Pons (tissue), 1 donor: ENCODE measurements around the gene NKX3-2.
"Not testable (repeated sequence)": the region's sequence is repeated elsewhere in the genome, so short reads cannot be mapped to it uniquely, and the experiment has no call there.

Experiments
- DNase-seq: peaks from one replicate; pipeline ENCODE4 v3.0.0-alpha.2; 2016; ENCODE audit warnings: low spot score

NKX3-2 gene

DNA sequence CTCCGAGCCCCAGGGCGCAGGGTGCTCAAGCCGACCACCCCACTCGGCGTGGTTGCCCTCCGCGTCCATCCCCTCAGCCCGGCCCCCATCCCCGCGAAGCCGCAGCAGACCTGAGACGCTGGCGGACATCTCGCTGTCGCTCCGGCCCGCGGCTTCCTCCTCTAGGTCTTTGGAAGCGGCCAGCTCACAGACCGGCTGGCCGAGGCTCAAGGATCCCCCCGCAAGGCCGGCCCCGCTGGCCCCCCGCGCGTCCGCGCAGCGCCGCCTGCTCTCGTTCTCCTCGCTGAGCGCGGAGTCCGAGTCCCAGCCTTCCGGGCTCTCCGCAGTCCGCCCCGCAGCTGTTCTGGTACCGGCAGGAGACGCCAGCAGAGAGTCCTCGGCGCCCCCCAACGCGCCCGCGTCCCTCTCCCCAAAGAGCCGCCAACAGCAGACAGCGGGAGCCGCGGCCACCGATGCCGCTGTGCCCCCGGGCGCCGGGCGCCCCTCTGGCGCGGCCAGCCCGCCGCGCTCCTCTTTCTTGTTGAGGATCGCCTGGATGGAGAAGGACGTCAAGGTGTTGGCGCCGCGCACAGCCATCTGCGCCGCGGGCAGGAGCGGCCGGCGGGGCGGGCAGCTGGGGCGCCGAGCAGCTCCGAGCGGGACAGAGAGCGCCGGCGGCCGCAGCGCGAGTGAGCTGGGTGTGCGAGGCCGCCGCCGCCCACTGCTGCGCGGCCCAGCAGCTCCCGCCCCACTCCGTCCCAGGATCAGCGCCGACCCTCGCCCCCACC lies at the start of gene NKX3-2:
Gene NKX3-2 (minus strand): TSS at position 670 of the 767 bp plus-strand sequence. CDS start 94 bp downstream, at position 576.
- no peak for DNase-seq

DNA sequence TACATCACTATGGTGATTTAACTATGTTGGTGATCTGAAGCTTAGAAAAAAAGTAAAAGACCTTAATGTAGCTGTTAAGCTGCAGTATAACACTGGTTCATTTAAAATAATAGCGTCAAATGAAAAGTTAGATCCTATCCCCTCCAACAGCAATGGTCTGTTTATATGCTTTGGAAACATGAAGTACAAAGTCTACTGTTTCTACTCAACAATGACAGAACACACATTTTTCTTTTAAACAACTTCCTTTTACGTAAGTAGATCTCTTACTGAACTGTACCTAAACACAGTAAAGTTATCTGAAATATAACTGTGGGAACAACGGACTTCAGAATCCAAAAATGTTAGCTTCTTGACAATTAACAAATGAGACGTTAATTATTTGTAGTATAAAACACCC lies 47.9 kb upstream of the NKX3-2 start:
- no peak for DNase-seq

DNA sequence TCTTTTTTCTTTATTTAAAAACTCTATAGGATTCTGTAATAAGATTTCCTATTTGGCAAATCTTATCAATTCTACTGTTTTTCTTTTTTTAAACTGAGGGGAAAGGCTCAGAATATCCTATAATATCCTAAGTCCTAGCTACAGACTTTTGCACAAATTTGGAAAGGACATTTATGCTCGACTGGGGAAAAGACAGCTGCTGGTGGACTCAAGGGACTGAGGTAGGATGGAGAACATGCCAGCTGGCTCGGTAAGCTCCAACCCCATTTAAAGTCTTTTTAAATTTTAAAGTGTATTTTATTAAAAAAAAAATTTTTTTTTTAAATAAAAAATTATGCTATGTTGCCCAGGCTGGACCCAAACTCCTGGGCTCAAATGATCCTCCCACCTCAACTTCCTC lies 46.5 kb upstream of the NKX3-2 start:
- DNase-seq = no peak

DNA sequence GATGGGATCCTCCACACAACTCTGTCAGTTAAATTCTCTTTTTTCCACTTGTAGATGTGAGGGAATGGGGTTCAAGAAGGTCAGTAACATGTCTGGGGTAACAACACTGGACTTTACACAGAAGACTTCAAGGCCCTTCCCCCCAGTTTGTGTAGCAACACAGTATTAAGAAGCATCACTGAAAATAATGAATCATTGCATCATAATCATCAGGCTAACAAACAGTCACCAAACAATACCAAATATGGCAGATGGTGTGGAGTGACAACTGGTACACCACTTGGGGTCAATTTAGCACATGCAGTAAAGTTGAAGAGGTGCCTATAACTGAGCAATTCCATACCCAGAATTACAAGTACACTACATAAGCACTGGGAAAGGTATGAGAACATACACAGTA lies 44.6 kb upstream of the NKX3-2 start:
- no peak for DNase-seq

DNA sequence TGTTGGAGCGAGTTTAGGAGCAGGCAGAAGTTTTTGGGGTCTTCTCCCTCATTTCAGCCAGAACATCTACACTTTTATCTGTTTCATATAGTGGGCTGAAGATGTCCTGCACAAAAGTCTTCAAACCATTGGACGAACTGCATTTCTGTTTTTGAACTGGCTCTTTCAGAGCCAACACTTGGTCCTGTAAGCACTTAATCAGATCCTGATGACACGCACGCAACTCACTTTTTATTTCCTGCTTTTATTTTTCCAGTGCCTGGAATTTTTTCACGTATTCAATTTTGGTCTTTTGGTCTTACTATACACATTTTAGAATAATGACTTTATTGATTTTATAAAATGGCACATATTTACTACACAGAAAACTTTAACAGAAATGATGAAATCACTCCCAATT lies 40.2 kb upstream of the NKX3-2 start:
- DNase-seq = no peak

DNA sequence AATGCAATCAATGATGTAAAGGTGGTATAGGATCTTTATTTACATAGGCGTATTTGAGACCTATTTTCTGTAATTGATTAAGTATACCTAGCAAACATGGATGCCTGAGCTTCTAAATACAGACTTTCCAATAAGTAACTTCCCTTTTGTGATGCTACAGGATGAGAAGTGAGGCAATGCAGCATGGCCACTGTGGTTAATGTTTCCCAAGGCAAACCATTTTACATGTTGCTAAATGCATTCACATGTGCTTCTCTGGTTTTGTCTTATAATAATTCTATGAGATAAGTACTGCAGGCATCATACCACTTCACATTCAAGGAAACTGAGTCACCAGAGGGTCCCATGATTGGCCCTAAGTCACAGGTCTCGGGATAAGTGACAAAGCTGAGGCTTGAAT lies 35.7 kb upstream of the NKX3-2 start:
- DNase-seq = no peak

DNA sequence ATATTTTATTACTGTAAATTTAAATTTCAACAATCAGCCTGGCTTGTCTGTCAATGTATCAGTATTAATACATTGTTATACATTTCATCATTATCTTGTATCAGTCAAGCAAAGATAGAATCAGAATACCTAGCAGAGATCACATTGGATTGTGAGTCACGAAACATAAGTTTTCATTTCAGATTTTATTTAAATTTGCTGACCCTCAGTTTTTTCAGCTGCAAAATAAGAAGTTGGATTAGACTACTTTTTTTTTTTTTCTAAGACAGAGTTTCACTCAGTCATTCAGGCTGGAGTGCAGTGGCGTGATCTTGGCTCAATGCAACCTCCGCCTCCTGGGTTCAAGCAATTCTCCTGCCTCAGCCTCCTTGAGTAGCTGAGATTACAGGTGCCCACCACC lies 33.4 kb upstream of the NKX3-2 start:
- DNase-seq = no peak

DNA sequence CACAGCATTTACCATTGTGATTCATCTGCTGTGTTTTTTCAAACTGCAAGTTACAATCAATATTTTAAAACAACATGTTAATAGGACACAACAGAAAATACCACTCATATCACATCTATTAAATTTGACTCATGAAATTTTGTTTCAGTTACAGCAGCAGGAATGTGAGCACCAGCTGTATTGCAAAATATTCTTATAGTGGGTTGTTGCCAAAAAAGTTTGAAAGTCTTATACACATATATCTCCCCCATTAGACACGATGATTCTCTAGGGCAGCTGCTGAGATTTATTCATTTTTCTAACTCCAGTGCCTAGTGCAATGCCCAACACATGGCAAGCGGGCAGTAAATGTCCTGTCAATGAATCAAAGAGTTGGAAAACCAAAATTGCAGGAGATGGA lies 26.6 kb upstream of the NKX3-2 start:
- DNase-seq = no peak

DNA sequence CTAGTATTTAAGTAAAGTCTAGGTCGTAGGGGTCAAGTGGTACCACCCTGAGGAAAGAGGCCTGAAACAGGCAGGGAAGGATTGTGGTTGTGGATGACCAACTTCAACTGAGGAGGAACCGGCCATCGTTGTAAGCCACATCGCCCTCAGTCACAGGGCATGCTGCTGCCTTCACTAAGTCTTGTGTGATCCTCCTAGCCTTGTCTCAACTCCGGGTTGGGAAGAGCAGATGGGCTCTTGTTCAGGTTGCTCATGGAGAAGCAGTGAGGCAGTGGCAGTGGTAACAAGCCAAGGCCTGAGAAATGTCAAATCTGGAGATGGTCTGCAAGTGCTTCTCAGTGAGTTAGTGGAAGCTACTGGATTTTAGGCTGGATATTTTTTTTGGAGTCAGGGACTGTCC lies 22.8 kb upstream of the NKX3-2 start:
- no peak for DNase-seq

DNA sequence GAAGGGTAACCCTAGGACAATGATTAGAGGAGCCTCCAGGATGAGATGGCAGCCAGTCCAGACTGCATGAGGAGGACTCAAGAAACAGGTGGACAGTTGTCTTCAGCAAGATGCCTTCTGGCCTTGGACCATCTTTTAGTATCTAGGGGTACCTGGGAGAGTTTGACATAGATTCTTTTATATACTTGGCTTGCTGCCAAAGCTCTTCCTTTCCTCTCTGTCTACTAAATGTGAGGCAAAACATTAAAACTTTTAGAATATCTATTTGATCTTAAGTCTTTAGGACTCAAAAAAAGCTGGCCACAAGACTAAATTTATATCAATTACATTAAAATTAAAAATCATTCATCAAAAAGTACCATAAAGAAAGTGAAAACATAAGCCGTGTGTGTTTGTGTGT lies 18.6 kb upstream of the NKX3-2 start:
- DNase-seq = no peak

DNA sequence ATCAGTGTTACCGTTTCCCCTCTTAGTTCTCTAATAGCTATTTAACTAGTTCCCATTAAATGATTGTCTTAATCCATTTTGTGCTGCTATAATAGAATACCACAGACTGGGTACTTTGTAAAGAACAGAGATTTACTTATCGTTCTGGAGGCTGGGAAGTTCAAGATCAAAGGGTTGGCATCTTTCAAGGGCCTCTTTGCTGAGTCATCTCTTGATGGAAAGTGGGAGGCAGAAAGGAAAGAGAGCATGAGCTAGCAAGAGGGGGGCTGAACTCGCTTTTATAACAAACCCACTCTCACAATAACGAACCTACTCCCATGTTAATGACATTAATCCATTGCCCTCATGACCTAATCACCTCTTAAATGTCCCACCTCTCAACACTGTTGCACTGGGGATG lies 17.4 kb upstream of the NKX3-2 start:
- no peak for DNase-seq

DNA sequence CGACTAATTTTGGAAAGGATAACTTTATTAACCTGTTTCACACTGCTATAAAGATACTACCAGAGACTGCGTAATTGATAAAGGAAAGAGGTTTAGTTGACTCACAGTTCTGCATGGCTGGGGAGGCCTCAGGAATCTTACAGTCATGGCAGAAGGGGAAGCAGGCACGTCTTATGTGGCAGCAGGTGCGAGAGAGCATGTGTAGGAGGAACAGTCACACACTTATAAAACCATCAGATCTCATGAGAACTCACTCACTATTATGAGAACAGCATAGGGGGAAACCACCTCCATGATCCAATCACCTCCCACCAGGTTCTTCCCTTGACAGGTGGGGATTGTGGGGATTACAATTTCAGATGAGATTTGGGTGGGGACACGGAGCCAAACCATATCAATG lies 15.8 kb upstream of the NKX3-2 start:
- not testable (repeated sequence) for DNase-seq

DNA sequence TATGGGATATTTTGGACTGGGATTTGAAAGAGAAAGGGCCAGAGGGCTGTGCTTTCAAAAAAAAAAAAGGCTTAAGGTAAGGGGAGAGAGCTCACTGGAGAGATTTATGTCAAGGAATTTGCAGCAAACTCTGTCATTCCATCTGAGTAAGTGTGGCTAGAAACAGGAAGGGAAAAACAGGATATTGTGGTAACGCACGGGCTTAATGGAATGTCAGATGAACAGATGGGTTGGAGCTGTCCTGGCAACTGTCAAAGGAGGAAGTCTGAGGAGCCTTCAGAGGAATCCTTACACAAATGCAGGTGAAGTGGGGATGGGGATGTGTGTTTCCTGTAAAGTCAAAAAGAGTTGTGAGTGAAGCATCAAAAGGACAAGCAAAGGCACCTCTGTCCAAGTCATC lies 15.1 kb upstream of the NKX3-2 start:
- DNase-seq = no peak

DNA sequence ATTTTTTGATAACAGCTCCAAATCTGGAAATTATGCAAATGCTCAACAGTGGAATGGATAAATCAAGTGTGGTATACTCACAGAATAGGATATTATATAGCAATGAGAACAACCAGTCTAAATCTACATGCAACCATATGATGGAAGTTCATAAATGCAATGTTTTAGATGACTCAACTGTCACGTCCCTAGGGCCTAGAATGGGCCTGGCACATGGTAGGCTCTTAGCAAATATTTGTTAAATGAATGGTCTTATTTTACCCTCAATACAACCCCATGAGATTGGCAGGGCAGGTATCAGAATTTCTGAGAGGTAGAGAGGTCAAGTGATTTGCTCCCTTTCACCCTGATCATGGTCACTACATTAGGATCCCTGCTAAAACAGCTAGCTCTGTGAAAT lies 14.6 kb upstream of the NKX3-2 start:
- no peak for DNase-seq

DNA sequence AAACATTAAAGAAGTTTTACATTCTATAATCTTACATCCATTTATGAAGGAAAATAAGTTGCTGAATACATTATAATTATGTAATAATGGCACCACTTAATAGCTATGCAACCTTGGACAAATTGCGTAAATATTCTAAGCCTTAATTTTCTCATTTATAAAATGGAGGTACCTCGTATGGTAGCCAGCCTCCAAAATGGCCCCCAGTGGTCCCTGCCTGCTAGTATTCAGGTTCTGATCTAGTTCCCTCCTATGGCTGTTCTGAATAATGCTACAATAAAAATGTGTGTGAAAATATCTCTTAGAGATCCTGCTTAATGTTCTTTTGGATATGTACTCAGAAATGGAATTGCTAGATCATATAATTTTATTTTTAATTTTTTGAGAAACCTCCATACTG lies 11.0 kb upstream of the NKX3-2 start:
- no peak for DNase-seq

DNA sequence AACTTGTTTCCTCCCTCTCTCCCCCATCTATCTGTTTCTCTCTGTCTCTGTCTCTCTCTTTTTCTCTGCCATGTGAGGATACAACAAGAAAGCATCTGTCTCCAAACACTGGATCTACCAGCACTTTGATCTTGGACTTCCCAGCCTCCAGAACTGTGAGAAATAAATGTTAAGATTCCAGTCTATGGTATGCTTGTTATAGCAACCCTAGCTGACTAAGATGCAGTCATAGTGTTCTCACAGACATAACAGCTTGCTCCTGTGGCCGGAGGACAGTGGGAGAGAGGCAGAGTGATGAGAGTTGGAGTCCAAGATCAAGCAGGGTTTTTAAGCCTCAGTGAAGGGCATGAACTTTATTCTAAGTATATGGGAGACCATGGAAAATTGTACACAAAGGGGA lies 8.8 kb upstream of the NKX3-2 start:
- no peak for DNase-seq

DNA sequence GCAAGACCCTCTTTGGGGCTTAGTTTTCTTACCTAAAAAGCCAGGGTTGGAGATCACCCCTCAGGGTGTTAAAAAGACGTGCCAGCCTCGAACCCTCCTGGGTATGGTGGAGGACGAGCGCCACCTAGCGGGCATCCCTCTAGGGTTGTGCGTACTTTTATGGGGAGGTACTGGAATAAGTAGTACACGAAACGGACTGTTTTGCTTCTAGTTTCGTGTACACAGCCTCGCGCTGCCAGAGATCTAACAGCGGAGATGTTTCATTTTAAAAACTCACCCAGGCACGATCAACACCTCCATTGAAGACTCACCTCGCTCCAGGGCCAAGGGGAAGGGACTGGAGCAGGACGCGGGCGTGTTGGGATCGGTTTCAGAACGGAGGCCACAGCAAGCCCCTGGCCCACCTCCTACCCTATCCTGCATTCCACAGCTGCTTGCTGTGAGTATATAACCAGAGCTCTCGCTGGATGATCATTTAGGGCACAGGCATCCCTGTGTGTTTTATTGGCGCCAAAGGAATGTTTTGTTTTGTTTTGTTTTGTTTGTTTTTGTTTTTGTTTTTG lies 4.8 kb upstream of the NKX3-2 start:
- DNase-seq = peak; percentile 63

DNA sequence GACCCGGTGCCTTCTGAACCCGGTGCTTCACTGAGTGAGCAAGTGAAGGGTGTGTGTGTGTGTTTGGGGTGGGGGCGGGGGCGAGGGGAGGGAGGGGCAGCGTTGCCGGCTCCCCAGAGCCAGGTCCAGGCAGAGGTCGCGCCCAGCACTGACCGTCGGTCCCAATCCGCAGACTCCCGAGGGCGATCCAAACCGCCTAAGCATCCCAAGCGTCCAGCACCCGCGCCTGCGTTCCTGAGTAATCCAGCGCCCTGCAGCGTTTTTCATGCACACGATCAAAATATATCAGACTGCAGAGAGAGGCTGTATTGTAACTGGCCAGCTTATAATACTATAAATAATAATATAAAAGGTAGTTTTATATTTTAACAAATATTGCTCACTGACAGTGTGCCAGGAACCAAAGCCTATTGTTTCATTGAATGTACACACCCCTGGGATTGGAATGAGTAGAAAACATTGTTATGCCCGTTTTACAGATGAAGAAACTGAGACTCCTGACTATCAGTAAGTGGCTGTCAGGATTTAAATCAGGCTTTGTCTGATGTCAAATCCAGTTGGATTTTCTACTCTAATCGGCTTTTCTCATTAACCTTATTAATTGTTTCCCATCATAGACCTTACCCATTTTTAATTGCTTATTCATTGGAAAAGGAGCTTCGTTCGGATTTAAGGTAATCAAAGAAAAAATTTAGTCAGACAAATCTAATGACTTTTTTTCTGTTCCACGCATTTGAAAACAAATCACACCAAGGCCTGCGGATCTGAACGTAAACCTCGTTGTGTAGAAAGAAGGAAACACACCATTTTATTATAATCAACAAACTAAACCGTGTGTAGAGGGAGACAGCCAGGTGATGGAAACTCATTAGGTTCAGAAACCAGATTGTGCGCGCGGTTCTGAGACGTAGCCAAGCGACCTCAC lies 4.0 kb upstream of the NKX3-2 start:
- DNase-seq = no peak

DNA sequence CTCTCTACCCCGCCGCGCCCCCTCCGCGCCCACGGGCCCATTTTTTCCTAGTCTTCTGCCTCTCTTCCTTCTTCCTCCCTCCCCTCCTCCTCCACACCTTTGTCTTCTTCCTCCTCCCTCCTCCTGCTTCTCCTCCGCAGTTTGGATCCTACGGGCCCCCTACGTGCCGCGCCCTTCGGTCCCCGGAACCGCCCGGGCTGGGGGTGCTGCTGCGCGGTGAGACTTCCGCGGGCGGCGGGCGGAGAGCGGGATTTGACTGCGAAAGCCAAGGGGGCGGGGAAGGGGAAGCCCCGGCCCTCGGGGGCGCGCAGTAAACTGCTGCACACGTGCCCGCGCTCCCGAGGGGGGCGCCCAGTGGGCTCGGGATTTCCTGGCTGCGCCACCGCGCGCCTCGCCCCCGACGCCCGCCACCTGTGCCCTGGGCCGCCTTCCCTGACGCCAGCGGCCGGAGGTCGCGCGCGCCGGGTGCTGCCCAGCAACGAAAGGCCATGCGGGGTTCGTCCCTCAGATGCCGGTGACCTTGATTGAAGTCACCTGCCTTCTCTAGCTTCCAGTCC lies 3.3 kb upstream of the NKX3-2 start:
- no peak for DNase-seq

DNA sequence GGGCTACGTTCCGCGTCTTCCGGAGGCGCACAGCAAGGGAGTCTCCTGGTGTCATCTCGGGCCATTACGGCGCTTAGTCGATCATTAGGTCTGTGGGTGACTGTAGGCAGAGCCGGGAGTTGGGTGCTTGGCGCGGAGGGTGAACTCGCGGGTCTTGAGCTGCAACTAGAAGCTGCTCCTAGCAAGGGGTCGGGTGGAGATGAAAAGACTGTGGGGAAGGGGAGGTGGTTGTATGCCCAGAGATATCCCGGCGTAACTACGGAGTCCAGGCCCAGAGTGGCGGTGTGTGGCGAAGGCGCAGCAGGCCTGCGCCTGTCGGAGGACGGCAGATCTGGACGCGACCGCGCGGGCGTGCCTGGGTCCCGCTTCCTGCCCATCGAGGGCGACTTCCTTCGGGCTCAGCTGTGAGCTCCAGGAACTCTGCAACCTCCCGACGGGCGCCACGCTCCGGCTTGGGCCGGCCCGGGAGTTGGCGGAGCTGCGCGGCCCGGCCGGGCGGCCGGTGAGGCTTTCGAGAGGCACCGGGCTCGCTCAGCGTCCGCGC lies 2.7 kb upstream of the NKX3-2 start:
- DNase-seq = no peak

DNA sequence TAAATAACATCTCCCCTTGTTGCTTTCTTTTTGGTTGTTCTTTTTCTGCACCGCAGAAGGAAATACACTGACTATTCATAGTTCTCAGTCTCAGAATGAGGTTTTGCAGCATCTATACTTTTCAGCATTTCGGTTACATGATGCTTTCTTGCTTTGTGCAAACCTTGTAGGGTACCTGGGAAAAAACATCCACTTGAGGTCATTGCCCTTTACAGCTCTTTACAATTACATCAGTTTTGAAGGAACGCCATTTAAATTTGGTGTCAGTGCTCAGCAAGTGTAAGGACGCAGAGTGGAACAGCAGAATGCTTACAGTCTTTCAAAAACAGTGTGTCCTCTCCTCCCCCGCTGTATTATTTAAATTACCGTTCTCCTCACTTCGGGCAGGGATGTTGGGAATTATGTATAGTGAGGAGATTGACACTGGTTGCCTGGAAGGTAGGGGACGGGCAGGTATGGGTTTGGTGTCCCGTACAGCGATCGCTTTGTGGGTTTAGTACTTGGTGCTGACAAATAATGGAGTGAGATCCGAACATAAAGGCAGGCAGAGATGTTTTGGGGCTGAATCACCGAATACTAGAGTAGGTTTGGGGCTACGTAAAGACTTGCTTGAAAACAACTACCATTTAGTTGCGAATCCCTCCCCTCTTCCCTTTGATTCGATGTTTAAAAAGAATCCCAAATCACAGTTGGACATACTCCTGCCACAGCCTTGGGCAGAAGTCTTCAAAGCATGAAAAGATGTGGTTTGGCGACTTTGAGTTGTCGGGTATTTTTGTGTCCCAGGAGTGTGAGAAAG lies 2.0 kb upstream of the NKX3-2 start:
- no peak for DNase-seq

DNA sequence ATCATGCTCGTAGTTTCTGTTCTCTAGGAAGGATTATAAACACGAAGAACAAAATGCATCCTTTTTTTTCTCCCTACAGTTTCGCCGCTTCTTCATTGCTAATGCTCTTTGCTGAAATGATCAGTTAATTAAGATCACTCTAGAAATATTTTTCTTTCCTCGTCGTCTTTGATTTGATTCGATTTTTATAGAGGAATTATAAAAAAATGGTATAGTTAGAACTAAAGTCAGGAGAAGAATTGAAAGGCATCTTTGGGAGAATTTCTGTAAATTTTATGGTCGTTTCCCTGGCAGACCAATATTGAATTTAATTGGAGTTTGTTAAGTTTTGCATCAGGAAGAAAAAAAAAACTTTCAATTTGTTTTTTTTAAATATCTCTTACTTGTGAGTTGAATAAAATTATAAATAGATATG lies 1.1 kb upstream of the NKX3-2 start:
- DNase-seq = no peak
